ENCODE results near the gene GFPT1.

- TF ChIP-seq EZH2 (IDR thresholded peaks at IDR 0.05), result no peak
- no peak for TF ChIP-seq POLR2AphosphoS5 (IDR thresholded peaks at IDR 0.05; ENCODE audit: borderline replicate concordance, low read depth, low read length)
- no peak for TF ChIP-seq FOXP2 (optimal IDR thresholded peaks at IDR 0.05; ENCODE audit: control extremely low read depth, extremely low read length, insufficient read depth)
Observed at GRCh38 chr2:69386360-69386759, 667 bp downstream of the GFPT1 start.
